SK-N-MC (cell line): ENCODE measurements around the gene LMX1A.

Experiments
- DNase-seq: peaks from one replicate; pipeline ENCODE4 v3.0.0-alpha.2; 2011; ENCODE audit warnings: low read depth, low spot score
- H3K27ac ChIP-seq: fragments of 200-600 bp; sonication (generic); 2 replicates; pipeline ENCODE4 v1.5.1; 2016; ENCODE audit warnings: mixed run types
- H3K36me3 ChIP-seq: fragments of 200-600 bp; sonication (generic); 2 replicates; pipeline ENCODE4 v1.6.1; 2017; ENCODE audit warnings: antibody characterized with exemption, low read length, mixed read lengths; ENCODE audit not compliant: insufficient read depth
- H3K4me3 ChIP-seq: fragments of 200-600 bp; sonication (generic); 2 replicates; pipeline ENCODE4 v1.5.1; 2016
- H3K9ac ChIP-seq: fragments of 200-600 bp; sonication (generic); 2 replicates; pipeline ENCODE4 v1.8.0; 2017; ENCODE audit warnings: mixed run types, mixed read lengths; ENCODE audit not compliant: insufficient read length
- H3K9me3 ChIP-seq: fragments of 200-600 bp; sonication (generic); 2 replicates; pipeline ENCODE4 v1.6.1; 2017; ENCODE audit warnings: low read depth, mild to moderate bottlenecking, antibody characterized with exemption, low read length, moderate library complexity, mixed read lengths
- EZH2 ChIP-seq: fragments of 200-600 bp; sonication (generic); IDR thresholded peaks from one replicate; pipeline ENCODE4 v1.6.1; 2017; ENCODE audit warnings: antibody characterized with exemption
- FOXP2 ChIP-seq: optimal IDR thresholded peaks from 2 replicates; pipeline ENCODE3; 2011; ENCODE audit warnings: mild to moderate bottlenecking, moderate library complexity; ENCODE audit not compliant: insufficient read depth; ENCODE audit errors: extremely low read length, control extremely low read depth
- POLR2AphosphoS5 ChIP-seq: IDR thresholded peaks from 2 replicates; pipeline ENCODE4 v1.6.1; 2012; ENCODE audit warnings: mild to moderate bottlenecking, low read depth, low read length, borderline replicate concordance

Gene LMX1A

DNA sequence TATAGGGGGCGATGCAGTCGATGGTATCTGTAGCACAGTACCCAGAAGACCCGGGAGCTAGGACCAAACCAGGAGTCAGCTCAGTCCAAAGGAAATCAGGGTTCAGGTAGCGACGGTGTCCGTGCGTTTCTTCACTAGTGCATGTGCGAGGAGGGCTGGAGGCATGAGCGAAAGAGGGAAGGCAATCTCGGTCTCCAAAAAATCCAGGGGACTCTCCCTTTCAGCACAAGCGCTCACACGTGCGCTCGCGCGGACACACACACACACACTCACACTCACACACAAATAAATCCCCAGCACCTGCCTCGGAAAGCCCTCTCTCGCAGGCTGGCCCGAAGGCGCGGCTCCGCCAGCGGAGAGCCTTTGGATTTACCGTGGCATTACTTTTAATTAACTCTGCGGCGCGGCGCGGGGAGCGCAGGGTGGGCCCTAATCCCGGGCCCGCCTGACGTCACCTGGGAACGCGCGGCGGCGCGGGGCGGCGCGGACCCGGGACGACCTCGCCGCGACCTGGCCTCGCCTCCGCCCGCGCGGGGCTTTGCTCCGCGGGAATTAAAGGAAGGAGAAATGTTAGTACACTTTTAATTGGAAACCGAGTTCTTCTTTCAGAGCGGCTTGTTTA is 121.2 kb downstream of the LMX1A start:
- Histone ChIP-seq H3K36me3 (no peaks in the 10 kb centered on the region), H3K4me3 (peak overlapping the region; percentile 86), H3K9me3 (no peaks in the 10 kb centered on the region), H3K9ac (peak overlapping the region; percentile 33), H3K27ac (no peak overlapping the region)
- TF ChIP-seq POLR2AphosphoS5: no peak
- TF ChIP-seq EZH2: no peak
- no peak for DNase-seq

DNA sequence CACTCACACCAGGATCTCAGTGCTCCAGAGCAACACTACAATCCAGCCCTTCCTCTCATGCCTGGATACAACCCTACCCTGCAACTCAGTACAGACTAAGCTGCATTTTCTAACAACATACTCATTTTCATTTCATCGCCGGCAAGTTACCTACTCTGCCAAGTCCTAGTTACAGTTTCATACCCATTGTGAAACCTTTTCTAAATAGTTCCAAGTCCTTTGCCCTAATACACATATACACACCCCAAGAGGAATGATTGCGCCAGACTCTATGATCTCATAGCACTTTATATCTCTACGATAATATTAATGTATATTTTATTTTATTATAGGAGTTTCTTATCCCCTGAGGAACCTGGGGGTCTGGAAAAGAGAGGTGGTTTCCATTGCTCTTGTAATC is 122.4 kb downstream of the LMX1A start:
- no peak for TF ChIP-seq FOXP2
- TF ChIP-seq EZH2: no peak
- no peak for TF ChIP-seq POLR2AphosphoS5
- DNase-seq: no peak

DNA sequence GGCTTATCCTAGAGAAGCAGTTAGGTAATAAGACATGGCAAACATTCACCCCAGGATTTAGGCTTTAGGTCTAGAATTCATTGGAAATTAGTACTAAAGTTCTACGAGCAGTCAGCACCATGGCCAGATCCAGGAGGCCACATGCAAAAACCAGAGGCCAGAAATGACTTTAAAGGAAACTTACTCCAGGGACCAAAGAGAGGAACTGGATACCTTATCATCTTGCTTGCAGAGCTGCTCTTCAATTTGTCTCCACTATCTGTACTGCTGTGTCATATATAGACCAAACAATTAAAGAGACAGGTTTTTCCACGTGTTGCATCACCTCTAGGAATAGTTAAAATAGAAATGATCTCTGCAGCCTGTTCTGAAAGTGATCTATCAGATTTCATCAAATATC is 127.8 kb downstream of the LMX1A start:
- Histone ChIP-seq H3K36me3 (no peaks in the 10 kb centered on the region), H3K27ac (no peak overlapping the region), H3K9ac (no peak overlapping the region), H3K9me3 (no peaks in the 10 kb centered on the region), H3K4me3 (no peak overlapping the region)
- no peak for DNase-seq
- TF ChIP-seq FOXP2 (no peak), EZH2 (no peak), POLR2AphosphoS5 (no peak)

More for the DNA sequence above, 122.4 kb downstream of the LMX1A start:
- Histone ChIP-seq H3K36me3 (no peaks in the 10 kb centered on the region), H3K4me3 (no peak overlapping the region), H3K9me3 (no peaks in the 10 kb centered on the region), H3K27ac (no peak overlapping the region), H3K9ac (no peak overlapping the region)

DNA sequence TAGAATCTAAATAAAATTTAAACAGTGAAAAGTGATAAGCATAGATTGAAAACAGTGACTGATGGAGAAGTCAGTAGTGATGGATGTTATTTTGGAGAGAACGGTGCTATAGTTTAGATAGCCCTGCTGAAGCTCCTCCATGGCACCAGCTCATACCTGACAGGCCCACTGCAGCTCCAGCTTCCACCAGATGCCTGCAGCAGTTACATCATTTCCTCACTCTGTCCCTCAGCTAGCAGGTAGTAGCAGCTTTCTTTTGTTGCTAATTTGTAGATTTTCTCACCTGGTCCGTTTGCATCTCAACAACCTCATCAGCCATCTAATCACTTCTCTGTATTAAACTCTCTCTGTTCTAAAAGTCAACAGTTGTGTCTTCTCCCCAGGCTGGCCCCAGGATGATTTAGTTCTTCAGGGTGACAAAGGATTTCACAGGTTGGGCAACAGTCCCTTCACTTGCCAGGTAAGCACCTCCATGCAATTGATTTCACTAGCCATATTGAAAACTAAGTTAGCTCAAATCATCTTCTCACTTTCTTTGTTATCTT is 128.3 kb downstream of the LMX1A start:
- no peak for TF ChIP-seq FOXP2
- TF ChIP-seq POLR2AphosphoS5: no peak
- no peak for TF ChIP-seq EZH2
- Histone ChIP-seq H3K9ac (no peak overlapping the region), H3K9me3 (no peaks in the 10 kb centered on the region), H3K4me3 (no peak overlapping the region), H3K36me3 (no peaks in the 10 kb centered on the region), H3K27ac (no peak overlapping the region)
- no peak for DNase-seq

DNA sequence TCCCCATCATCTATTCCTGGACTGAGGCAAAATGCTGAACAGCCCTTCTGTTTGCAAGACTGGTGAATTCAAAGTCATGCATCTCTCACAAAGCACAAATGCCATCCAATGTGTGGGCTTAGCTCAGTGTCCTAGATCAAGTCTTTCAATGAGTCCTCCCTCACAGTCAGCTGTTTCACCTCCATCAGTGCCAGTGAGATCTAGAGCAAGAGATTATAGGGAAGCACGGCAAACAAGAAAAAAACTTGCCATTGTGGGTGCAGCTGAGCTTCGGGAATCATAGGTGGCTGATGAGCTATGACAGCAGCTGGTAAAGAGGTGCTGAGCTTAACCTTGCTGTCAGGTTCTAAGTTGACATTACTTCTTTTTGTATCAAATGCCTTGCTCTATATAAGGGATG is 130.2 kb downstream of the LMX1A start:
- no peak overlapping the region for H3K27ac ChIP-seq
- no peak for DNase-seq
- no peaks in the 10 kb centered on the region for H3K9me3 ChIP-seq
- H3K4me3 ChIP-seq: no peak overlapping the region
- TF ChIP-seq POLR2AphosphoS5: no peak
- TF ChIP-seq EZH2: no peak
- TF ChIP-seq FOXP2: no peak
- H3K36me3 ChIP-seq: no peaks in the 10 kb centered on the region
- H3K9ac ChIP-seq: no peak overlapping the region

DNA sequence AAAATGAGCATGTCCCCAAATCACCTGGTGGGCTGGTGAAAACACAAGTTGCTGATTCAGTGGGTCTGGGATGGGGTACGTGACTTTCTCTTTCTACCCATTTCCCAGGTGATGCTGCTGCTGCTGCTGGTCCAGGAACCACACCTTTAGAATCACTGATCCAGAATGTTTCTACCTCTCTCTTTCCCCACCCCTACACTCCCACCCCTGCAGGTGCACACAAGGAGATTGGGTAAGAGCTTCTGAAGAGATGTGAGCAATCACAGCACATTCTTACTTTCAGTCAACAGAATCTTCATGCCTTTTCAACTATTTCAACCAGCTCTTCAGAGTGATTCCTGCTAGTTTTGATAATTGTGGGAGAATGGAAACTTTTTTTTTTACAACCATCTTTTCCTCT is 130.9 kb downstream of the LMX1A start:
- Histone ChIP-seq H3K9me3 (no peaks in the 10 kb centered on the region), H3K27ac (no peak overlapping the region), H3K9ac (no peak overlapping the region), H3K4me3 (no peak overlapping the region), H3K36me3 (no peaks in the 10 kb centered on the region)
- TF ChIP-seq EZH2 (no peak), FOXP2 (no peak), POLR2AphosphoS5 (no peak)
- no peak for DNase-seq

DNA sequence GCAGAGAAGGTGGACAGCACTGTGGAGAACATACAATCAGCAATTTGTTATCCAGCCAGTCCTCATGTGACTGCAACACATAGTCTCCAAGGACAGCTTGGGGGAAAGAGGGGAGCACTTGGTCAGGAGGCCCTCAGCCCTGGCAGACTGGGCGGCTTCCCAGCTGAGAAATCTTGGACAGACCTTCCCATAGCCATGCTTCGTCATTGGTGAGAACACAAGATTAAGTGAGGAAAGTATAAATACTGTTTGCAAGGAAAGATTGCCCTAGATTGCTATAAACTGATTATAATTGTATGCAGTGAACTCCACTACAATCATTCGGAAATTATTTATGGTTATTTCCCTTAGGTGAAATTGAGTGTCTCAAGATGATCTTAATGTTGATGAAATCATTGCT is 131.5 kb downstream of the LMX1A start:
- no peak for DNase-seq
- no peak overlapping the region for H3K9ac ChIP-seq
- TF ChIP-seq FOXP2 (no peak), POLR2AphosphoS5 (no peak), EZH2 (no peak)
- H3K27ac ChIP-seq: no peak overlapping the region
- no peak overlapping the region for H3K4me3 ChIP-seq
- H3K9me3 ChIP-seq: no peaks in the 10 kb centered on the region
- H3K36me3 ChIP-seq: no peaks in the 10 kb centered on the region

DNA sequence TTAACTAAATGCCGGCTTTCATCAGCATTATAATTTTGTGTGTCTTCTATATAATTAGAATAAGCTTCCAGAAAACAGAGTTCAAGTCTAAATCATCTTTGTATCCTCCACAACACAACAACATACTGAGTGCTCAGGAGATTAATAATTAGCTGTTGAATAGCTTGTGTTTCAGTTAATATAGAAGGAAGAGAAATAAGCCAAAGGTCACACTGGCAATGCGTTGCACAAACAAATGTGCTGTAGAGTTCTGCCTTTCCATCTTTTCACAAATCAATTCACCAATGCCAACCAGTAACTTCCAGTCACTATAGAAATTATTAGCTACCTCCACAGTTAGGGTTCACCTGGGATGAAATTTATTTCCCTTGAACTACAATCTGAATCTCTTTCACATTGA is 132.0 kb downstream of the LMX1A start:
- no peak overlapping the region for H3K9ac ChIP-seq
- no peaks in the 10 kb centered on the region for H3K36me3 ChIP-seq
- H3K27ac ChIP-seq: no peak overlapping the region
- no peak for DNase-seq
- H3K9me3 ChIP-seq: no peaks in the 10 kb centered on the region
- no peak overlapping the region for H3K4me3 ChIP-seq
- no peak for TF ChIP-seq EZH2
- TF ChIP-seq POLR2AphosphoS5: no peak
- TF ChIP-seq FOXP2: no peak

DNA sequence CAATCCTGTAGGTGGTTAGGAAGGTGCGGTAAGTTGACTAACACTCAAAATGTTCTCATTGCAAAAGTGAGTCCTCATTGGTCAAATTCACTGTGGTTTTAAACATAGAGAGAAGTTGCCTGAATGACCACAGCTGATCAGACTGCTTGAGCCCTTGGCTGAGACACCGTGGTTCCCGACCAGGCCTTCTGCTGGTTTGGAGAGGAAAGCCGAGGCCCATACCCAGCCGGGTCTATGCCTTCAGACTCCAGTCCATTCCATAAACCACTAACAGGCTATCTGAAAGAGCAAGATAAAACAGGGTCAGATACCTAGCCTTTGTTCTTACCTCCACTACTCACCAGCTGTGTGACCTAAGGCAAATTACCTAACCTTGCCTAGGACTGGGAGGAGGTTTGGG is 133.9 kb downstream of the LMX1A start:
- no peak overlapping the region for H3K27ac ChIP-seq
- H3K36me3 ChIP-seq: no peaks in the 10 kb centered on the region
- H3K4me3 ChIP-seq: no peak overlapping the region
- no peak for DNase-seq
- H3K9ac ChIP-seq: no peak overlapping the region
- no peaks in the 10 kb centered on the region for H3K9me3 ChIP-seq
- TF ChIP-seq EZH2 (no peak), FOXP2 (no peak), POLR2AphosphoS5 (no peak)
